Left kidney (tissue), 8 donors: ENCODE measurements around the gene BNIPL. TPM values are rescaled to one million over a fixed set of nuclear protein-coding genes. Genes with fewer than 3 reads are reported as not detected.

Experiments
- DNase-seq: peaks from one replicate; pipeline ENCODE4 v3.0.0-alpha.2; 2013
- long read RNA-seq, 8 donors: transcript quantifications; one replicate each; lab custom pipeline, GENCODE V29; 2026
- polyA plus RNA-seq: library from polyadenylated mRNA; unstranded; fragments of 120-200 nt; gene quantifications from one replicate; pipeline ENCODE4 v1.2.1, GENCODE V29; 2013; ENCODE audit not compliant: insufficient read length

The BNIPL gene
- 3.4 TPM for polyA plus RNA-seq
- long read RNA-seq, donor 1 = 0 reads
- long read RNA-seq, donor 2 = 0 reads
- long read RNA-seq, donor 3 = 0 reads
- long read RNA-seq, donor 4 = 0 reads
- long read RNA-seq, donor 5 = 0 reads
- long read RNA-seq, donor 6 = 0 reads
- long read RNA-seq, donor 7 = 0 reads
- long read RNA-seq, donor 8 = 0 reads

GRCh38 chr1:151036356-151036755, at the start of gene BNIPL:
Gene BNIPL, plus strand, starts transcription at chr1:151036586. Its CDS starts 140 bp downstream, at chr1:151036726.
- DNase-seq = no peak

DNA sequence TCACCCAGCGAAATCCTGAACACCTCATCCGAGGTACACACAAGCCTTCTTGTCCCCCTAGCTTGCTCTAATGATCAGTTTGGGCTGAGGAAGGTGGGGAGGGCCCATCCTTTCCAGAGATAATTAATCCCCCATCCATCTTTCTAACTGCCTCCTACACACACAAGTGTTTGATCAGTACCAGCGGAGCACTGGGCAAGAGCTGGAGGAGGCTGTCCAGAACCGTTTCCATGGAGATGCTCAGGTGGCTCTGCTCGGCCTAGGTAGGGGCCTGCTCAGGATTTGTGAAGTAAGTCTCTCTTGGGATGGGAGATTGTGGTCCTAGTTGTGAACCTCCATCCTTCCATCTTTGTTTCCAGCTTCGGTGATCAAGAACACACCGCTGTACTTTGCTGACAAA, 48.5 kb upstream of the BNIPL start:
- DNase-seq = no peak

- no peak for DNase-seq
Observed at GRCh38 chr1:150992626-150993025, 43.8 kb upstream of the BNIPL start.

GRCh38 chr1:150994248-150994647, 42.1 kb upstream of the BNIPL start:
- DNase-seq = no peak

- DNase-seq = no peak
Observed at GRCh38 chr1:150995460-150995859, 40.9 kb upstream of the BNIPL start.

DNA sequence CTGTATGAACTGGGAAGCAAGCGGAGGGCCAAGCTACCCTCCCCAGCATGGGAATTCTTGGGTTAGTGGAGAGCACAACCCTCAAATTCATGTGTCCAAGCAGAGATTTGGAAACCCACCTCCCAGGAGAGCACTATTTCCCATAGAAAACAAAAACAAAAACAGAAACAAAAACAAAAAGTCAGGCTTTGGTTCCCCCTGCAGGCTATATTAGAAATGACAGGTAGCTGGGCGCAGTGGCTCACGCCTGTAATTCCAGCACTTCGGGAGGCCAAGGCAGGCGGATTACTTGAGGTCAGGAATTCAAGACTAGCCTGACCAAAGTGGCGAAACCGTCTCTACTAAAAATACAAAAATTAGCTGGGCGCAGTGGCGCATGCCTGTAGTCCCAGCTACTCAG, 40.5 kb upstream of the BNIPL start:
- DNase-seq = no peak

GRCh38 chr1:150997126-150997872, 39.1 kb upstream of the BNIPL start:
- DNase-seq = no peak

DNA sequence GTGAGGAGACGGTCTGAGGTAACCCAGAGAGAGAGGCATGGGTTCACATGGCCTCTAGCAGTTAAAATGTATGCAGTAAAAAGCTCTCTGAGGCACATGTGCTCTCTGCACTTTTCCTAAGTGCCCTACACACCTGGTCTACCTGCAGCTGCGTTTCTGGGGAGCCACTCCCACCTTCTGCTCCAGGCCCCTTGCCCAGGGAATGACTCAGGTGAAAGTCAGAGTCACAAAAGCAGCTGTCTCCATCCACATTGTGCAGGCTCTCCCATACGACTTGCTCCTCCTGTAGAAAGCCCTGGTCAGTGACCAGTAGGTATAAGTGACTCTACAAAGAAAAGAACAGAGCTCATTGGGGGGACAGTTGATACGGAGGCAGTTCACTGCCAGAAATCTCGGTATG, 38.4 kb upstream of the BNIPL start:
- DNase-seq = no peak

DNA sequence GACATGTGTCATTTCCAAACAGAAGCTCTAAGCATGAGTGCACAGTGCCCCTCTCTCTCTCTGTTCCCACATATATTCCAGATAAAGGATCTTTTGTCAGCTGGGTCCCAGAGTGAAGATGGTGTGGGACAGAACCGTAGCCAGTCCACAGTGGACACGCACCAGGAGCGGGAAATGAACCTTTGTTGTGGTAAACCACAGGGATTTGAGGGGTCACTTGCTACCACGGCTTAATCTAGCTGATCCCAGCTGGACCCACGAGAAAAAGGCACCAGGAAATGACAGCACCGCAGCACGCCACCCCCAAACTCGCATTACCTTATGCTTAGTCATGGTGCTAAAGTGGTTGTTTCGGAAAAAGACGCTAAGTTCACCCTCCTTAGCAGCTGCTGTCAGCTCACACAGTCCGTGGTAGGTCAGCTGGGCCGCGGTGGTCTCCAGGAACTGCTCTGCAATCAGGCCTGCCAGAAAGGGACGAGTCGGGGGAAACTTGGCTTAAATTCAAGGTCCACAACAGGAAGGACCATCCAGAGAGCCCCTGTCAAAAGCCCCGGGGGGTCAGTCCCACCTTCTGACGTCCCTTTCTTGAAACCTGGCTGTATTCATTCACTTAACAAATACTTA, 37.2 kb upstream of the BNIPL start:
- DNase-seq = no peak

DNA sequence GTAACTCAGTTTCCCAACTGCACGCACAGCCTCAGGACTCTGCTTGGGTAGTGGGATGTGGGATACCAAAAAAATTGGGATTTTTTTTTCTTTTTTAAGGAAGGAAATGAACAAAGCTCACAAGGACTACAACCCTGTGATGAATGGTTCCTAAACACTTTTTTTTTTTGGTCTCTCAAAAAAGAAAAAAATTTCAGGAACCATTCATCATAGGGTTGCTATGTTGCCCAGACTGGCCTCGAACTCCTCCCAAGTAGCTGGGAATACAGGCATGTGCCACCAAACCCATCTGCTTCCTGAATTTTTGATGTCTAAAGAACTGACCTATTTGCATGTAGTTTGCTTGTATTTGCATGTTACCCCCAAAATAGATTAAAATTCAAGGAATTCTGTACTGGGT, 36.5 kb upstream of the BNIPL start:
- no peak for DNase-seq

GRCh38 chr1:151000408-151000807, 36.0 kb upstream of the BNIPL start:
- no peak for DNase-seq

GRCh38 chr1:151001602-151002001, 34.8 kb upstream of the BNIPL start:
- no peak for DNase-seq

GRCh38 chr1:151002051-151002450, 34.3 kb upstream of the BNIPL start:
- no peak for DNase-seq

- no peak for DNase-seq
Observed at GRCh38 chr1:151002611-151003010, 33.8 kb upstream of the BNIPL start.

DNA sequence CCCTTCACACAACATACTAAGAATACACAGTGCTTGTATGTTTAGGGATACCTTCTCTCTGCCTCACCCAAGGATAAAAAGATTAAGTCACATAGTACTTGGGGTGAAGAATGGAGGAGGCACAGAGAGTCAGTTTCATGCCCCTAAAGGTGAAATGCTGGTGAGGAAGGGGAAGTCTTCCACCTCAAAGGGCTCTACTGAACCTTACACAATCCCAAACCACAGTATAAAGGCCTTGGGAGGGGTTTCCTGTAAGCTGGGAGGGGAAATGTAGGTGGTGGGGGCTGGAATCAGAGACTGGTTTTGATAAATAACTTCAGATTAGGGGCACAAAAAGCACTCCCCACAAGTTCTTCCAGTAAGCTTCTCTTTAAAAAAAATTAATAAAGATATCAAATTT, 33.2 kb upstream of the BNIPL start:
- no peak for DNase-seq

GRCh38 chr1:151005729-151006319, 30.6 kb upstream of the BNIPL start:
- DNase-seq = no peak

DNA sequence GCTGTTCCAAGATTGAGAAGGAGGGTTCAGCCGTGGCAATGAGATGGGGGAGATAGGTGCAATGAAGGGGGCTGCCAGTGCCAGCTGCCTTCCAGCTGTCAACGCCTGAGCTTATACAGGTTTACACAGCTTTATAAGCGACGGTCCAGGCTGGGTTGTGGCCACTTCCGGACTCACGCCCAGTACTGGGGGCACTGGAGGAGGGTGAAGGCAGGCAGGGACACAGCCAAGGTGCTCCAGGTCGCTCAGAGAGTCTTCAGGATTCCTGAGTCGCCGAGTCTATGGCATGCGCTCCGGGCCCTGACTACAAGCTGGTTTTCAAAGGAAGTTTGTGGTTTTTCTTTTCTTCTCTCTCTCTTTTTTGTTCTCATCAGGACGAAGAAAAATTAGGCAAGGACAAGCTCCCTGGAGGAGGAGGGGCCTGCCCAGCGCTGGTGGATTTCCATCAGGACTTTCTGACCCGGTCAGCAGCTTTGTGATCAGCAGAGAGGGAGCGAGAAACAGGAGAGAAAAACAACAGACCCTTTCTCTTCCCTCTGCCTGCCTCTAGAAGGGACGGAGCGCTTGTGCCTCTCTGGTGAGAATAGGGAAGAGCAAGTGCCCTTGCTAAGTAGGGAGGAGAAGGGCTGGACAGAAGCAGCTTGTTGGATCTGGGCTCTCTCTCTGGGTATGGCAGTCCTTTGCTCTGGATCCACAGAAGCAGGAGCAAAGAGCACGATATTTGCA, 29.9 kb upstream of the BNIPL start, which contains the start of gene MINDY1:
MINDY1 (minus strand) TSS at position 576 of the 726 bp plus-strand sequence. CDS start 4,285 bp downstream, outside the sequence.
- DNase-seq = peak; percentile 84

DNA sequence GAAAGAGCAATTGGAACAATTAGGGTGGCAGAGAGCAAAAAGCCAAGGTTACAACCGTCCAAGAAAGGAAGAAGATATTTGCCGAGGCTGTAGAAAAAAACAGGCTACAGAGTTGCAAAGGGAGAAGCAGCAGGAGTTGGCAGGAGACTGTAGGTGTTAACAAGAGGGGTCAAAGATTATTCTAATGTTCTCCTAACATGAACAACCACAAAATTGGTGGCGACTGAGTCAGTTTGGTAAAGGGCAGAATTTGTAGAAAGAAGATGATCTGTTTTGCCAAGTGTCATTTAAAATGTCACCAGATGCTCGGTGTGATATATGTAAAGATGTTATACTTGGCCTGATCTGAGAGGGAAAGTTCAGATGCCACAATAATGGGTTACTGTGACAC, 28.5 kb upstream of the BNIPL start:
- DNase-seq = no peak

DNA sequence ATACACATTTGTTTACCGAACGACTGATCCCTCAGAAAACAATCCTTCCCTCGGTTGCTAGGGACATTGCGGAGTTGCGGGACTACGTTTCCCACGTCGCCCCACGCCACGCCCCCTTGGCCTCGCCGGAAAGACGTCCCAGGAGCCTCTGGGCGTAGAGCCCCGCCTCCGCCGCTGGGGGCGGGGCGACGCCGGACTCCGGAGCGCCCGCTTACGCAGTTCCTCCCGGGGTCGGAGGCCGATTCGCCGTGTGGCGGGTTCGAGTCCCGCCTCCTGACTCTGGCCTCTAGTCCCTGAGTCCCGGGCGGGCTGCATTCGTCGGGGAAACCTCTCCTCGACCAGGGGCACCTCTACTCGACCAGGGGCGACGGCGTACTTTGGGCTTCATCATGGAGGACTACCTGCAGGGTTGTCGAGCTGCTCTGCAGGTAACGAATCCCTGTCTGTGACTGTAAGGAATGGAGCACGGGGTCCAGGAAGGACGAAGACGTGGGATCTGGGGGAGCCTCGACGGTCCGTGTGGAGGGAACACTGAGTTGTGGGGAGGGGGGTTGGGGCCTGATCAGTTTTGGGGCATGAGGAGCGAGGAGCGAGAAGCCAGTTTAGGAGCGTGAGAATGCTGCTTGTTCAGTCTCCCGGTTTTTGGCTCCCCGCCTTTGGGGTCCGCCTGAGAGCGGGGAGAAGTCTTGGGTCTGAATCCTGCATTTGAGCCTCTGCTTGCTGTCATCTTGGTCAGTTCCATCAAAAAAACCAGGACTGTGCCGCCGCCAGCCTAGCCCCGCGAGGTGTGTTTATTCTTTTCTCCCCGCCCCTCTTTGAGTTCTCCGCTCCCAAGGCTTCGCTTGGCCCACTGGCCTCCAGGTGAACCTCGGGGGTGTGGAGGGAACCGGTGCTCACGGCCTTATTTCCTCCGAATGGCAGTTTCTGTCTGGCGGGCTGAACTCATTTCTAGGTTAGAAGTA, 27.9 kb upstream of the BNIPL start, which contains the start of gene PRUNE1:
PRUNE1 (plus strand) TSS at position 206 of the 962 bp plus-strand sequence; CDS start at position 390, 184 bp downstream.
- DNase-seq = peak; percentile 95

DNA sequence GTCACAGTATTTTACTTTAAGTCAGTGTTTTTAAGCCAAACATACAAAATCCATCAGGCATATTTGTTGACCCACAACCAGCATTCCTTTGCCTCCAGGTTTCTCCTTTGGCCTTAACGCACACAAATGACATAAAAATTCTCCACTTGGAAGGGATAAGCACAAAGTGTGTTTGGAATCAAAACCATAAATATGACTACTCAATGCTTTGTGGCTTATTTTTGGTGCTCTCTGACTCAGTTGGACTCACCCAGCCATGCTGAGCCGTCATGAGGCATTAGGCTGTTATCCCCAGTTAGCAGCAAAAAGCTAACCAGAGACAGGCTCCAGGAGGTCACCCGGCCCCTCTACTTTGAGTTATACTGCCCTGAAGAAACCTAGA, 27.2 kb upstream of the BNIPL start:
- no peak for DNase-seq
